Heart right ventricle (tissue), 16 donors: ENCODE measurements around the gene PEX11A. TPM values are rescaled to one million over a fixed set of nuclear protein-coding genes. Genes with fewer than 3 reads are reported as not detected.

Source experiments
- ATAC-seq, 8 donors: fragments of 200-7000 bp; cut with Tn5 transposase; one replicate each; pipeline ENCODE4 v1.9.1; 2020; ENCODE audit warnings: mild to moderate bottlenecking in 8 of 8, moderate library complexity in 8 of 8, moderate number of reproducible peaks in 1 of 8
- DNase-seq, 2 donors: peaks; one replicate each; pipeline ENCODE4 v3.0.0-alpha.2; 2020
- H3K27ac ChIP-seq, 10 donors: fragments of 200-600 bp; sonication (generic) in 2 of 10; one replicate each; pipeline versions ENCODE4 v1.5.0 to v1.8.0; 2020 to 2022; ENCODE audit warnings: mild to moderate bottlenecking in 3 of 10
- H3K27me3 ChIP-seq, 7 donors: fragments of 200-600 bp; one replicate each; pipeline ENCODE4 v1.8.0; 2021 to 2022; ENCODE audit warnings: mild to moderate bottlenecking in 2 of 7
- H3K36me3 ChIP-seq, 9 donors: fragments of 200-600 bp; sonication (generic) in 1 of 9; one replicate each; pipeline versions ENCODE4 v1.5.0 to v1.8.0; 2020 to 2022; ENCODE audit warnings: mild to moderate bottlenecking in 2 of 9
- H3K4me1 ChIP-seq, 9 donors: fragments of 200-600 bp; sonication (generic) in 1 of 9; one replicate each; pipeline versions ENCODE4 v1.5.0 to v1.8.0; 2020 to 2022; ENCODE audit warnings: mild to moderate bottlenecking in 4 of 9
- H3K4me3 ChIP-seq, 10 donors: fragments of 200-600 bp; sonication (generic) in 2 of 10; one replicate each; pipeline versions ENCODE4 v1.5.0 to v1.8.0; 2020 to 2022; ENCODE audit warnings: mild to moderate bottlenecking in 7 of 10, moderate library complexity in 2 of 10
- H3K9me3 ChIP-seq, 11 donors: fragments of 200-600 bp in 10 of 11; sonication (generic) in 2 of 11; one replicate each; pipeline versions ENCODE4 v1.5.0 to v1.8.0; 2013 to 2022; ENCODE audit warnings: mild to moderate bottlenecking in 2 of 11, control low read depth in 1 of 11, moderate library complexity in 1 of 11
- WGBS, 2 donors: extraction: QIAGEN DNeasy Blood & Tissue Kit; methylation state at CpG; one replicate each; pipeline ENCODE4 v1.1.7; 2013; ENCODE audit warnings: inconsistent platforms in 1 of 2; 5-methylcytosine and 5-hydroxymethylcytosine counted together
- intact Hi-C, 10 donors: fragments of 100-400 bp; cut with DNase I; formaldehyde crosslinking; loops; one replicate each; pipeline versions ENCODE4 v1.11.1 to v1.14.2; 2022
- polyA plus RNA-seq, 2 donors: library from polyadenylated mRNA; stranded (reverse); fragments of 200-250 nt; gene quantifications; one replicate each; pipeline ENCODE4 v1.2.3, GENCODE V29; 2013
- total RNA-seq, 10 donors: library from RNA; stranded (reverse); fragmentation: NEBNext Ultra II Directional in 3 of 10; extraction: Animal tissue kit (Norgen Biotek cat#: 25700) in 3 of 10; gene quantifications; one replicate each; pipeline versions ENCODE4 v1.2.1 to v1.2.4, GENCODE V29; 2021 to 2023
- TF ChIP-seq, protein P1 (sequence below), 9 donors: fragments of 200-600 bp; sonication (generic) in 2 of 9; IDR thresholded peaks; one replicate each; pipeline versions ENCODE4 v1.5.0 to v1.8.0; 2021 to 2022; ENCODE audit warnings: antibody characterized with exemption in 9 of 9, mild to moderate bottlenecking in 5 of 9, moderate library complexity in 1 of 9
- donor health status: Arrhythmogenic right ventricular cardiomyopathy.
- donor health status: ischemic (EF 13 %, LVEDD 7.1; RV severe dilation, severe dysfunction).
- donor health status: healthy with polysubstance abuse.
- donor health status: DM: no; HTN: yes; CAD: no.
- donor health status: DM: no; HTN: no; CAD: no.
- donor health status: ischemic (EF 25% LVEDD 6.9; RV normal size, moderate dysfunction).
- donor health status: ischemic (EF 25% LVEDD 5.7; RV mildly dilated, moderate dysfunction).
- donor health status: healthy.
- donor health status: DM: yes; HTN: yes; CAD: no.
- donor health status: Ischemic cardiomyopathy.
- donor health status: ischemic (EF 35%, LVEDD 5.7; RV mildly dilated, moderate dysfunction).
- donor health status: nonischemic (EF 11% LVEDD 7.7; RV severe dilation, severe dysfunction).
- donor health status: DM: yes; HTN: yes; CAD: no.
- donor health status: PGD.
- donor health status: ischemic (EF 29% LVEDD 5.4; RV normal size, mild dysfunction).
- donor health status: nonischemic (EF 23%, LVEDD 6.1; RV moderate dilation, normal function).

Gene PEX11A
- total and polyA plus RNA-seq, 12 donors, result 6.0 to 14.3 (median 8.8) TPM

DNA sequence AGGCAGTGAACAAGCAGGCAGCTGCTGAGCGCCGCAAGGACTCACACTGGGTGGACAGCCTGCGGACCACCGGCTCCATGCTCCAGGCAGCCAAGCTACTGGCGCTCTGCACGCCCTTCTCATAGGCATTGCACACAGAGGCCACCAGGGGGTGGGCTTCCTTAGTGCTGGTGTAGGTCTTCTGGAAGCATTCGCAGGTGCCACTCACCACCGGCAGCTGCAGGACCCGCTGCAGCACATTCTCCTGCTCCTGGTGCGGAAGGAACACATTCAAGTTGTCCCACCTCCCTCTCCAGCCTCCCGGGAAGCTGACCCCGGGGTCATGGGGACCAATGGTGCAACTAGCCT lies 17.4 kb downstream of the PEX11A start:
- Histone ChIP-seq H3K9me3 (no peaks in the 10 kb centered on the region), H3K27me3 (no peaks in the 10 kb centered on the region), H3K4me3 (no peak overlapping the region), H3K36me3 (no peaks in the 10 kb centered on the region), H3K27ac (no peak overlapping the region), H3K4me1 (no peaks in the 10 kb centered on the region)
- intact Hi-C loops, result no loop called here
- WGBS, 2 donors, result 56 to 60% methylated on average over 12 of the region's 12 CpGs
- ATAC-seq, result peak in 2 of 8 donors; percentile 13 to 33
- DNase-seq, result no peak
- TF ChIP-seq, protein P1, sequence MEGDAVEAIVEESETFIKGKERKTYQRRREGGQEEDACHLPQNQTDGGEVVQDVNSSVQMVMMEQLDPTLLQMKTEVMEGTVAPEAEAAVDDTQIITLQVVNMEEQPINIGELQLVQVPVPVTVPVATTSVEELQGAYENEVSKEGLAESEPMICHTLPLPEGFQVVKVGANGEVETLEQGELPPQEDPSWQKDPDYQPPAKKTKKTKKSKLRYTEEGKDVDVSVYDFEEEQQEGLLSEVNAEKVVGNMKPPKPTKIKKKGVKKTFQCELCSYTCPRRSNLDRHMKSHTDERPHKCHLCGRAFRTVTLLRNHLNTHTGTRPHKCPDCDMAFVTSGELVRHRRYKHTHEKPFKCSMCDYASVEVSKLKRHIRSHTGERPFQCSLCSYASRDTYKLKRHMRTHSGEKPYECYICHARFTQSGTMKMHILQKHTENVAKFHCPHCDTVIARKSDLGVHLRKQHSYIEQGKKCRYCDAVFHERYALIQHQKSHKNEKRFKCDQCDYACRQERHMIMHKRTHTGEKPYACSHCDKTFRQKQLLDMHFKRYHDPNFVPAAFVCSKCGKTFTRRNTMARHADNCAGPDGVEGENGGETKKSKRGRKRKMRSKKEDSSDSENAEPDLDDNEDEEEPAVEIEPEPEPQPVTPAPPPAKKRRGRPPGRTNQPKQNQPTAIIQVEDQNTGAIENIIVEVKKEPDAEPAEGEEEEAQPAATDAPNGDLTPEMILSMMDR (IDR thresholded peaks at IDR 0.05), result peak in 7 of 9 donors; percentile 13 to 47 (median 31)

DNA sequence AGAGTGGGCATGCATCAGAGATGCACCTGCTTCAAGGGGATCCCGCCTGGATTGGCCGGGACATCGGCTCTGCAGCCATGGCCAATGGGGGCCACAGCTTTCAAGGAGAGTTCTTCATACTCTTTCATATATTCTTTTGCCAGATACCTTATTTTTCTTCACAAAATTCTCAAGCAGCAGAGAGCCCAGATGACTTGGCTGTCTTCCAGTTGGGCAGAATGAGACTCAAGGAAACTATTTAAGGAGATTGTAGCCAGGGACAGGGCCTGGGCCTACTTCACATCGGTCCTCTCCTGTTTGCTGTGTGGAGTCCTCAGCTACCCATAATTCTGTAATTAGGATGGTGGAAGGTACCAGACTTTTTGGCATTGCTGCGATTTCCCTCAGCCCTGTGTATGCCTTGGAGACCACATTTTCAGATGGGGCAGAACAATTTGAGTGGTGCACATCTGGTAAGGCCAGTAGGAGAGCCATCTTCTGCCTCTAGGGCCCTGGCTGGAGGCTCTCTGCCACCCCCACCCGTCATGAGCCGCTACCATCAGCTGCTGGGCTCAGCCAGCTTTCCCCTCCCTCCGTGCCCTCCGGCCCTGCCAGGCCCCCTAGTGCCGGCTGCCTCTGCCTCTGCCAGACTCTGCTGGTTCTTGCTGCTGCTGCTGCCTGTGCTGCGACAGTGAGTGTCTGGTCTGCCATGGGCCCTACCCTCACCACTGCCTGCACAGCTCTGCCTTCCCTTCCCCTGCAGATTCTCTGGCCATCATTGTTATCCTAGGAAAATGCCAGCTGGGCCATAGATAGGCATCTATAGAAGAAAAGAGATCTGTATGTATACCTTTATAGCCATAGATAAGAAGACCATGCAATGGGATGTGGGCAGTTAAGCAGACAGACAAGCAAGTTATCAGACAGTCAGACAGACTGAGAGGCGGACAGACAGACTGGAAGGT lies 18.1 kb downstream of the PEX11A start:
- TF ChIP-seq, protein P1 (IDR thresholded peaks at IDR 0.05), result no peak
- intact Hi-C loops, result no loop called here
- peak in 1 of 8 donors; percentile 18 for ATAC-seq
- no peak for DNase-seq
- 85 to 89% methylated on average over 12 of the region's 12 CpGs for WGBS, 2 donors
- no peaks in the 10 kb centered on the region for H3K9me3 ChIP-seq
- H3K27me3 ChIP-seq, result no peaks in the 10 kb centered on the region
- H3K27ac ChIP-seq, result no peak overlapping the region
- H3K36me3 ChIP-seq, result no peaks in the 10 kb centered on the region
- H3K4me3 ChIP-seq, result no peak overlapping the region
- no peaks in the 10 kb centered on the region for H3K4me1 ChIP-seq

- no peak for ATAC-seq
- DNase-seq, result no peak
- 60 to 66% methylated on average over 4 of the region's 4 CpGs for WGBS, 2 donors
- Histone ChIP-seq H3K27ac (no peak overlapping the region), H3K4me3 (no peak overlapping the region), H3K4me1 (no peaks in the 10 kb centered on the region), H3K9me3 (no peaks in the 10 kb centered on the region), H3K27me3 (no peaks in the 10 kb centered on the region), H3K36me3 (no peaks in the 10 kb centered on the region)
- TF ChIP-seq, protein P1 (IDR thresholded peaks at IDR 0.05), result no peak
- intact Hi-C loops, result no loop called here
Observed at GRCh38 chr15:89671687-89672086, 18.9 kb downstream of the PEX11A start.

DNA sequence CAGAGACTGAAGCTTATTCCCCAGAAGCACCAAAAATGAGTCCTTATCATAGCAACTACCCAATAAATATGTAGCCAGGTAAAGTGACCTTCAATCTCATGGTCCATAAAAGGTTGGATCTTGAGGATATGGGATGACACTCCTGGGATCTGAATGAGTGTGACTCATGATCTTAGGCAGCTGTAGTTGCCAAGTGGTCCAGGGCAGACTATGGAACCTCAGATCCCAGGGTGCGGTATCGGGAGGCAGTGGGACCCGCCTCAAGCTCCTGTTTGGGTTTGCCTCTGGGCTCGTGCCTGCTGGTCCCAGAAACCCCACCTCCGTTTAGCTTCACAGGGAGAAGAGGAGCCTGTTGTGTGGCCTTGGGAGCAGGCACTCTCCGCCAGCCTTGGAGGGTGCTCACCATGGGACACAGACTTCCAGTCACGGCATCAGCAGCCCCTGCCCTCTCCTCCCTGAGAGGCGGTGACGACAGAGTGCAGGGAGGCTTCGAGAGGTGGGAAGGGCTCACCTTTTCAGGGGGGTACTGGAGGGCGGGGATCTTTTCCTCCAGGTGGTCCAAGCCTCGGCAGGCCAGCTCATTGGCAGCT lies 19.5 kb downstream of the PEX11A start:
- no peak overlapping the region for H3K27ac ChIP-seq
- no peak overlapping the region for H3K4me3 ChIP-seq
- H3K4me1 ChIP-seq, result peaks cover 0 to 3% (median under 1%) of the 10 kb centered on the region in 9 donors
- TF ChIP-seq, protein P1 (IDR thresholded peaks at IDR 0.05), result no peak
- 80 to 86% methylated on average over 12 of the region's 12 CpGs for WGBS, 2 donors
- intact Hi-C loops, result no loop called here
- DNase-seq, result no peak
- H3K27me3 ChIP-seq, result no peaks in the 10 kb centered on the region
- H3K36me3 ChIP-seq, result no peaks in the 10 kb centered on the region
- ATAC-seq, result no peak
- H3K9me3 ChIP-seq, result no peaks in the 10 kb centered on the region
